Lower lobe of right lung (tissue), 2 donors: ENCODE measurements around the gene MYO1A. TPM values are rescaled to one million over a fixed set of nuclear protein-coding genes. Genes with fewer than 3 reads are reported as not detected.
A peak's percentile ranks its signal among the peaks of the same experiment; 100 is the strongest.

Experiments
- ATAC-seq, 2 donors: fragments of 200-7000 bp; cut with Tn5 transposase; one replicate each; pipeline ENCODE4 v1.9.1; 2020 to 2022; ENCODE audit warnings: mild to moderate bottlenecking in 2 of 2, moderate library complexity in 2 of 2
- DNase-seq: peaks from one replicate; pipeline ENCODE4 v3.0.0-alpha.2; 2020
- H3K27ac ChIP-seq: fragments of 200-600 bp; one replicate; pipeline ENCODE4 v1.8.0; 2022
- H3K27me3 ChIP-seq: fragments of 200-600 bp; one replicate; pipeline ENCODE4 v1.8.0; 2022; ENCODE audit warnings: low read depth
- H3K36me3 ChIP-seq: fragments of 200-600 bp; one replicate; pipeline ENCODE4 v1.8.0; 2022; ENCODE audit warnings: mild to moderate bottlenecking
- H3K4me1 ChIP-seq: fragments of 200-600 bp; one replicate; pipeline ENCODE4 v1.8.0; 2022
- H3K4me3 ChIP-seq: fragments of 200-600 bp; one replicate; pipeline ENCODE4 v1.8.0; 2022; ENCODE audit warnings: mild to moderate bottlenecking
- H3K9me3 ChIP-seq: fragments of 200-600 bp; one replicate; pipeline ENCODE4 v1.8.0; 2022
- intact Hi-C: fragments of 100-400 bp; cut with DNase I; formaldehyde crosslinking; loops from one replicate; pipeline ENCODE4 v1.11.0; 2022
- total RNA-seq: library from RNA; stranded (reverse); fragmentation: NEBNext Ultra II Directional; extraction: Animal tissue kit (Norgen Biotek cat#: 25700); gene quantifications from one replicate; pipeline ENCODE4 v1.2.1, GENCODE V29; 2021
- TF ChIP-seq, protein P1 (sequence below): fragments of 200-600 bp; IDR thresholded peaks from one replicate; pipeline ENCODE4 v1.8.0; 2022; ENCODE audit warnings: antibody characterized with exemption, mild to moderate bottlenecking
- donor health status: DM: no; HTN: yes; CAD: no; lungs with severe emphysema.

The MYO1A gene
- total RNA-seq, 1 donor from 2014 or later, result 2.9 TPM

DNA sequence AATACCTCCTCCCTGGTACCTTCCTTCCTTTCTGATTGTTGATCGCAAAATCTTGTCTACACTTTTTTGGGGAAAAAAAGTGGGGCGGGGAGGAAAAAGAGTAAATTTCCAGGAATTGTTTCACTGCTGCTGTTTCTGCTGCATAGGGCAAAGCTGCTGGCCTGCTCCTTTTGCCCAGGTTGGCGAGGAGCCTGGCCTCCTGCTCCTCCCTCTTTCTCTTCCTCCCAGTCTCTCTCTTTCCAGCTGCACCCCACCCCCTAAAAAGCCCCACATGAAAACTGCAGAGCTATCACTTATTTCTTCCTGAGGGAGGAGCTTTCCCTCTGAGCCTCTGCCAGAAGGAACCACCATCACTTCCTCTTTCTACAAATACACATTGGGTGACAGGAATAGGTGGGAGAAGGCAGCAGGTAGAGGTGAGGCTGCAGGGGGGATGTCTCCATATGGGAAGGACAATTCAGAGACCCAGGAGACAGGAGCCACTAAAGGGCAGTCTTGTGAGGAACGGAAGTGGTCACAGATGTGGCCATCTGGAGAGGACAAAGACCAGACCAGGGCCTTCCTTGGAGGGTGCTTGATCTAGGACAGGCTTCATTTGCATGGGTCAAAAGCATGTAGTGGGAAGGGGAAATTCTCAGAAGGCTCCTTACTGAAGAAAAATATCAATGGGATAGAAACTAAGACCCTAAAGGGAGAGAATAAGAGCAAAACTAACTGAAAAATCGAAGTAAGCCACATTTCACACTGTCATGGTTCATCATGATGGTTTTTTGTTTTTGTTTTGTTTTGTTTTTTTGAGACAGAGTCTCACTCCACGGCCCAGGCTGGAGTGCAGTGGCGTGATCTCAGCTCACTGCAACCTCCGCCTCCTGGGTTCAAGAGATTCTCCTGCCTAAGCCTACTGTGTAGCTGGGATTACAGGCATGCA is 58.3 kb downstream of the MYO1A start:
- Histone ChIP-seq H3K27me3 (no peaks in the 10 kb centered on the region), H3K9me3 (no peaks in the 10 kb centered on the region), H3K27ac (peak overlapping the region; percentile 24), H3K36me3 (no peaks in the 10 kb centered on the region), H3K4me3 (no peak overlapping the region), H3K4me1 (peaks cover 54% of the 10 kb centered on the region)
- ATAC-seq, result peak; percentile 28 to 34
- TF ChIP-seq, protein P1, sequence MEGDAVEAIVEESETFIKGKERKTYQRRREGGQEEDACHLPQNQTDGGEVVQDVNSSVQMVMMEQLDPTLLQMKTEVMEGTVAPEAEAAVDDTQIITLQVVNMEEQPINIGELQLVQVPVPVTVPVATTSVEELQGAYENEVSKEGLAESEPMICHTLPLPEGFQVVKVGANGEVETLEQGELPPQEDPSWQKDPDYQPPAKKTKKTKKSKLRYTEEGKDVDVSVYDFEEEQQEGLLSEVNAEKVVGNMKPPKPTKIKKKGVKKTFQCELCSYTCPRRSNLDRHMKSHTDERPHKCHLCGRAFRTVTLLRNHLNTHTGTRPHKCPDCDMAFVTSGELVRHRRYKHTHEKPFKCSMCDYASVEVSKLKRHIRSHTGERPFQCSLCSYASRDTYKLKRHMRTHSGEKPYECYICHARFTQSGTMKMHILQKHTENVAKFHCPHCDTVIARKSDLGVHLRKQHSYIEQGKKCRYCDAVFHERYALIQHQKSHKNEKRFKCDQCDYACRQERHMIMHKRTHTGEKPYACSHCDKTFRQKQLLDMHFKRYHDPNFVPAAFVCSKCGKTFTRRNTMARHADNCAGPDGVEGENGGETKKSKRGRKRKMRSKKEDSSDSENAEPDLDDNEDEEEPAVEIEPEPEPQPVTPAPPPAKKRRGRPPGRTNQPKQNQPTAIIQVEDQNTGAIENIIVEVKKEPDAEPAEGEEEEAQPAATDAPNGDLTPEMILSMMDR, result no peak
- peak; percentile 55 for DNase-seq
- intact Hi-C loops, result no loop called here

- ATAC-seq, result no peak
- DNase-seq, result no peak
- no peaks in the 10 kb centered on the region for H3K36me3 ChIP-seq
- intact Hi-C loops, result no loop called here
- no peak overlapping the region for H3K27ac ChIP-seq
- no peaks in the 10 kb centered on the region for H3K27me3 ChIP-seq
- H3K9me3 ChIP-seq, result no peaks in the 10 kb centered on the region
- TF ChIP-seq, protein P1, result no peak
- no peak overlapping the region for H3K4me3 ChIP-seq
- peaks cover 54% of the 10 kb centered on the region for H3K4me1 ChIP-seq
Measured at GRCh38 chr12:56990648-56991318, 59.1 kb downstream of the MYO1A start.

DNA sequence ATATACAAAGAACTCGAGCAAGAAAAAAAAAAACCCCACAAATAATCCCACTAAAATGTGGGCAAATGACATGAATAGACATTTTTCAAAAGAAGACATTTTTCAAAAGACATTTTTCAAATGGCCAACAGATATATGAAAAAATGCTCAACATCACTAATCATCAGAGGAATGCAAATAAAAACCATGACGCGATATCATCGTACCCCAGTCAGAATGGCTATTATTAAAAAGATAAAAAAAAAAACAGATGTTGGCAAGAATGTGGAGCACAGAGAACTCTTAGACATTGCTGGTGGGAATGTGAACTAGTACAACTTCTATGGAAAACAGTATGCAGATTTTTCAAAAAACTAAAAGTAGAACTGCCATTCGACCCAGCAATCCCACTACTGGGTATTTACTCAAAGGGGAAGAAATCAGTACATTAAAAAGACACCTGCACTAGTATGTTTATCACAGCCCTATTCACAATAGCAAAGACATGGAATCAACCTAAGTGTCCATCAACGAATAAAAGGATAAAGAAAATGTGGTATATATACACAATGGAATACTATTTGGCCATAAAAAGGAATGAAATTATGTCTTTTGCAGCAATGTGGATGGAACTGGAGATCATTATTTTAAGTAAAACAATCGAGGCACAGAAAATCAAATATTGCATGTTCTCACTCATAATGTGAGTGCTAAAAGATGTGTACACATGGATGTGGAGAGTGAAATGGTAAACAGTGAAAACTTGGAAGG is 59.9 kb downstream of the MYO1A start:
- no peak for ATAC-seq
- no peak for DNase-seq
- Histone ChIP-seq H3K4me3 (no peak overlapping the region), H3K4me1 (peaks cover 54% of the 10 kb centered on the region), H3K36me3 (no peaks in the 10 kb centered on the region), H3K27me3 (no peaks in the 10 kb centered on the region), H3K27ac (no peak overlapping the region), H3K9me3 (no peaks in the 10 kb centered on the region)
- TF ChIP-seq, protein P1, result no peak
- intact Hi-C loops, result no loop called here

- intact Hi-C loops, result no loop called here
Measured at GRCh38 chr12:56988207-56988739, 61.7 kb downstream of the MYO1A start.

More at GRCh38 chr12:56988207-56988739, 61.7 kb downstream of the MYO1A start:
- Histone ChIP-seq H3K4me3 (no peak overlapping the region), H3K4me1 (peaks cover 54% of the 10 kb centered on the region), H3K27ac (no peak overlapping the region), H3K9me3 (no peaks in the 10 kb centered on the region), H3K27me3 (no peaks in the 10 kb centered on the region), H3K36me3 (no peaks in the 10 kb centered on the region)
- TF ChIP-seq, protein P1, result no peak
- ATAC-seq (peak; percentile 30 to 34), DNase-seq (no peak)
